ENCODE data around the gene PDZRN4.
"Not testable (repeated sequence)": the region's sequence is repeated elsewhere in the genome, so short reads cannot be mapped to it uniquely, and the experiment has no call there.

PDZRN4 gene

GRCh38 chr12:41515953-41516352, 327.8 kb downstream of the PDZRN4 start:
- DNase-seq, result no peak

DNA sequence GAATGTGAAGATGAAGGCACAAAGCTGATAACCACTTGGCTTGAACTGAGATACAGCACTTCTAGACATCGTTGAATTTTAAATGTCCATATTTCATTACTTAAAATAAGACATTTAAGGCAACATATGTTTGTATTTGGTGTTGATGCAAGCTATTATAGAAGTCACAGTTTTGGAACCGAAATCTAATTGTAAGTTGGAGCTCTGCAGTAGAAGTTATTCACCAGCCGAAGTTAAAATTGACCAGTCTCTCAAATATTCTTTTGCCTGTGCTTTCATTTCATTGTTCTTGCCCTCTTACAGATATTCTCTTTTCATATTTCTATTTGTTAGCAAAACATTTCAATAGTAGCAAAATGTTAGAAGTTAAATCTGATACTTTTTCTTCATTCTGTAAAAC, 332.7 kb downstream of the PDZRN4 start:
- no peak for DNase-seq

DNA sequence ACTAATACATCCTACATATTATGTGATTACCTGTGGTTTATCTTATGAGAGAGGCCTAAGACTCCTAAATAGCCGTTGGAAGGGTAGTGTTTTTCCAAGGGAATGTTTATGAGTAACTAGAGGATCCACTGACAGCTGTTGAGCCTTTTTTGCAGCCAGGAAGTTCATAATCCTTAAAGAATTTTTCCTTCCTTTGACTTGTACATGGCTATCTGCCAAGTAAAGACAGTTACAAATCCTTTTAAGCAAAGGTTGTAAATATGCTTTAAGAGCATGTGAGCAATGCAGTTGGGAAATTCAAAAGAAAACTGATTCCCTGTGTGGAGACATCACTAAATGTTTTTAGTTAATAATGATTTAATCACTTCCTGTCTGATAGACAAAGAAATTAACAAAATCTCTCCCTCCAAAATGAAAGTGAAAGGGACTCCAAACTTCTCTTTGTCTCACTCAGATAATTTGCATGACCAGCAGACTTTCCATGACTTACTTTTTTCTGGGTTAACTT, 333.8 kb downstream of the PDZRN4 start:
- no peak for DNase-seq

DNA sequence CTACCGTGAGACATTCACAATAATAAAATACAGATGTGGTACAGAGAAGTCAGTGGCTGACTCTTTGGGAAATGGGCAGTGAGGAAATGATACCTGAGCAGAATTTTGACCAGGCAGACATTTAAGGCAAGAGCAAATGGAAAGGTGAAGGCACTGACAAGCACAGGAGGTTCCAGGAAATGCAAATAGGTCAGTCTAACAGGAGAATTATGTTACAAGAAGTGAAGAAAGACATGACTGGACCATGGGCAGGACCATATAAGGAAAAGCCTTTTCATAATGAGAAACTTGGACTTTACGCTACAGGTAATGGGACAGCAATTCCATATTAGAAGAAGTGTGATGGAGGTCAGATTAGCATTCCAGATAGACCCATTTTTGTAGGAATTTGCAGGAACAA, 338.9 kb downstream of the PDZRN4 start:
- no peak for DNase-seq

DNA sequence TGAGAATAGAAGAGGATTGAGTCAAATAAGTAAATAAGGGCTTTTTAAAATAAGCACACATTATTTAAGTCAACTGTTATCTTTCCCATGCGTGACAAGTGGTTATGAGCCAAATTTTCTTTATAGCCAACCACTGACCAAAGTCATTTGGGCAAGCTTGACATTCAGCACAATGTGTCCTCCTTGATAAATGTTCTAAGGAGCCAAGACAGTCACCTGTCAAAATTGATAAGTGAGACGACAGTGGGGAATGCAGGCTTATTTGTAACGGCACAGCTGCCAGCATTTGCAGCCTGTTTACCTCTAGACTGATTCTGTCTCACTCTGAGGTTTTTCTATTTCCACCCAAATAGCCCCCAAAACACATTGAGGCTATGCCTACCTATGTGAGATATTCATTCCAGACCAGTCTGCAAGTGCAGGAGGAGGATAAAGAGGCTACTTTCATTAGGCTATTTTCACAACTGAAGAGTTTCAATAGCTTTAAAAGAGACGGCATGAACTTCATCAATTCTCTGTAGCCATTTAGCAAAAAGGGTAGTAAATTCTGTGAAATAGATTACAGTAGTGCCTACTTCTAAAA, 339.5 kb downstream of the PDZRN4 start:
- no peak for DNase-seq

GRCh38 chr12:41528874-41529273, 340.8 kb downstream of the PDZRN4 start:
- no peak for DNase-seq

DNA sequence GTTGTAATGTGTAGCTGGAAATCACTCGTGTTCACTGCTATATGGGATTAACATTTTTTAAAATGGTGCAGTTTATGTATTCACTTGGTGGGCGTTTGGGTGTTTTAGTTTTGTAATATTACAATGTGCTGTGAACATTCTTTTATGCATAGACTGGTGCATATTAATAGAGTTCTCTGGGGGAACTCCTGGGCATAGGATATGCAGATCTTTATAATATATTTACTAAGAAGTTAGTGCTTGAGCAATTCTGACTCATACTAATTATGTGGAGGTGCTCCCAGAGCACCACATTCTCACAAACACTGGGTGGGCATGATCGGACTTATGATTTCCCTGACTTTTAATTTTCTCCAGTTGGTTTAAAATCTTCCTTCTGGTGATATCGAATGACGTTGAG, 342.3 kb downstream of the PDZRN4 start:
- no peak for DNase-seq

DNA sequence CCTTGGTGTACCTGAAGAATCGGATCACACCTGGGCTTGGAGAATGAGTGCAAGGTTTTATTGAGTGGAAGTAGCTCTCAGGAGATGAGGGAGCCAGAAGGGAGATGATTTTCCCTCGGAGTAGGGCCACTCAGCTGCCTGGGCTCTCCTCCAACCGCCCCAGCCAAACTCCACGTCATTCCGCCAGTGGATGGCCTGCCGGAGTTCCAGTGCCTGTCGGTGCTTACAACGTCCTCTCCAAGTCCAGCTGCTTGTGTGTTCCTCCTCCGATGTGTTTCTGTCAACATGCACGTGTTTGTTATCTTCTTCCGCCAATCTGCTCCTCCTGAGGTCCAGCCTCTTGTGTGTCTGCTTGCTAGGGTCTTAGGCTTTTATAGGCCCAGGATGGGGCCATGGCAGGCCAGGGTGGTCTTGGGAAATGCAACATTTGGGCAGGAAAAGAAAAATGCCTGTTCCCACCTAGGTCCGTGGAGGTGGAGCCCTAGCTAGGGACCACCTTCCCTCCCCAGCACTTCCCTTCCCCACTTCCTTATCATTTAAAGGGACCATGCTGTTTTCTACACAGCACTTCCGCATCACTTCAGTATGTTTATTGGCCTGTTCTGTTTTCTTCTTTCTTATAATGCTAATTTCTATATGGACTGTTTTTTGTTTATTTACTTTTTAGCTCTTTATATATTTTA, 343.2 kb downstream of the PDZRN4 start:
- DNase-seq, result no peak

GRCh38 chr12:41532072-41532471, 344.0 kb downstream of the PDZRN4 start:
- DNase-seq, result no peak

- DNase-seq, result no peak
Observed at GRCh38 chr12:41536813-41537490, 348.8 kb downstream of the PDZRN4 start.

- DNase-seq, result no peak
Observed at GRCh38 chr12:41537522-41537921, 349.4 kb downstream of the PDZRN4 start.

DNA sequence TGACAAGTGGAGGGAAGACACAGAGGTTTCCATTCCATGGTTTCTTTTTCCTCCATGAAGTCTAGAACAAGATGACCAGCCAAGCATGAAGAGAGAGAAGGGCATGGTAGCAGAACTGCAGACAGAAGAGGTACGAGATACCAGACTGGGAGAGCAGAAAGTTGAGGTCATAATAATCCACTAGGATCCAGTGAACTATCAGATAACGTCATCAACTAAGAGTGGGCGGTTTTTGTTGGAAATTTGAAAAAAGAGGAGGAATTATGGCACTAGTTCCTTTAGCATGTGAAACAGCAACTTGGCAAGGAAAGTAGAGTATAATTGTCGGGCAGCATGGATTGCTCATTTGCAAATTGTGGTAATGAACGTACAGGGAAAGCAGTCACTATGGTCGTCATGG, 357.6 kb downstream of the PDZRN4 start:
- DNase-seq, result no peak

- not testable (repeated sequence) for DNase-seq
Observed at GRCh38 chr12:41547071-41547470, 359.0 kb downstream of the PDZRN4 start.

DNA sequence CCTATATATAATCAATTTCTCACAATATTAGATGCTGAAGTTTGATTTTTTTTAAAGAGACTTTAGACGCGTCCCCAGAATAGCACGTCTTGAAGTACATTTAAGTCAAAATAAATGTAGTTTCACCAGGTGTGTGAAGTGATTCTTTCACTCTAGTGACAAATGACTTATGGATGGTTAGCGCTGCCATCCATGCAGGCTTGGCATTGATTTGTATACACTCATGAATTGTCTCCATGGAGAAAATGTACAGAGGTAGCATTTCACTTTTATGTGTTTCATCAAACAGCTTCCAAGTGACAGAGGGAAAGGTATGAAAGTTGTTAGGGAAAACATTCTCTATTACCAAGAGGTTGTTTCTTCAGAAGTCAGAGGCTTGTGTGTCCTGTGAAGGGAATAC, 360.8 kb downstream of the PDZRN4 start:
- no peak for DNase-seq

DNA sequence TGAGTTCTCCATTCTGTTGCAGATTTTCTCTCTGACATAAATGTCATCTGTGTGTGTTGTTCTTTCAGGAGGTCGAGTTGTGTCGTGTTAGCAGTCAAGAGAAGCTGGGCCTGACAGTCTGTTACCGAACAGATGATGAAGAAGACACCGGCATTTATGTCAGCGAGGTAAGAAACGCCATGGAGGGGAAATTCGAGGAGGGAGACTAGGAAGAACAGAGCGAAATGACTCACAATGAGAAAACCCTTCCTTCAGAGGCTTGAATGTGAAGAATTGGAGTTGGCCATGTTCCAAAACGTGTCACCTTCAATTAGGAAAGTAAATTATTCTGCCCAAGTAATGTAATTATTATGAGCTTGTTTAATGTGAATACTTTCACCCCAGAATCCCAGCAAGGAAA, 364.5 kb downstream of the PDZRN4 start:
- DNase-seq, result no peak

- DNase-seq, result no peak
Observed at GRCh38 chr12:41556176-41556575, 368.1 kb downstream of the PDZRN4 start.

GRCh38 chr12:41557344-41557743, 369.2 kb downstream of the PDZRN4 start:
- DNase-seq, result no peak

GRCh38 chr12:41558671-41559070, 370.6 kb downstream of the PDZRN4 start:
- no peak for DNase-seq

- no peak for DNase-seq
Observed at GRCh38 chr12:41563051-41563450, 374.9 kb downstream of the PDZRN4 start.

GRCh38 chr12:41564816-41565215, 376.7 kb downstream of the PDZRN4 start:
- DNase-seq, result no peak

GRCh38 chr12:41566703-41567102, 378.6 kb downstream of the PDZRN4 start:
- DNase-seq, result no peak

DNA sequence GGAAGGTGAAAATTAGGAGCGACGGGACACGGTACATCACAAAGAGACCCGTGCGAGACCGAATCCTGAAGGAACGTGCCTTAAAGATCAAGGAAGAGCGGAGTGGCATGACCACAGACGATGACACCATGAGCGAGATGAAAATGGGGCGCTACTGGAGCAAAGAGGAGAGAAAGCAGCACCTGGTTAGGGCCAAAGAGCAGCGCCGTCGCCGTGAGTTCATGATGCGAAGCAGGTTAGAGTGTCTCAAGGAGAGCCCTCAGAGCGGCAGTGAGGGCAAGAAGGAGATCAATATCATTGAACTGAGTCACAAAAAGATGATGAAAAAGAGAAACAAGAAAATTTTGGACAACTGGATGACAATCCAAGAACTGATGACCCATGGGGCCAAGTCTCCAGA, 385.3 kb downstream of the PDZRN4 start:
- DNase-seq, result no peak

DNA sequence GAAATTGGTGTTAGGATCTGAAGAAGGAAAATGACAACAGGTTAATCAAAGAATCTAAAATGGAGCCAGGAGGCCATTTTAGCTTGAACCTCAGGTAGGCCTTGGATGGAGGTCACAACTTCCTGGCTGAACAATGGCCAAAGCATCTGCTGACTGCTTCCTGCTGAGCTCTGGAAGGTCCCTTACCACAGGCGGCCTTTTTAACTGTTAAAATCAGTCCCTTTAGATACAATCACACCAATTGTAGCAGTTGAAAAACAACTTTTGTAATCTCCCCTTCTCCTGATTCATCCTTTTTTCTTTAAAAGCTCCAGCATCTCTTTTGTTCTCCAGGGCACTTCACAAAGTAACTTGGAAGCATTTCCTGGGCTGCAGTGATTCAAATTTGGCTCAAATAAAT, 388.8 kb downstream of the PDZRN4 start:
- DNase-seq, result no peak

DNA sequence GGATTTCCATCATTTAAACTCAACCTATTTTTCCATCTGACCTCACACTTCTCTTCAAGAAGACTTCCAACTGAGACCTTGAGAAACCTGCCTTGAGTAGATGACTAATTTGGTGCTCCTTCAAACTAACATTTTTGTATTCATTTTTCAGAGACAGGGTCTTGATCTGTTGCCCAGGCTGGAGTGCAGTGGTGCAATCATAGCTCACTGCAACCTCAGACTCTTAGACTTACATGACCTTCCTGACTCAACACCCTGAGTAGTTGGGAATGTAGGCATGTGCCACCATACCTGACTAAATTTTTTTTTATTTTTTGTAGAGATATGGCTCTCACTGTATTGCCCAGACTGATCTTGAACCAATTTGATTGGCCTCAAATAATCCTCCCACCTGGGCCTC, 389.9 kb downstream of the PDZRN4 start:
- no peak for DNase-seq

Measured in activated CD4-positive, alpha-beta T cell treated with anti-CD3 and anti-CD28 coated beads for 1 hour (primary cell).